Stimulated activated CD4-positive, alpha-beta T cell treated with anti-CD3 and anti-CD28 coated beads, Interleukin-2, amount 100 ng/mL, for 48 hours (primary cell): ENCODE measurements around the gene ZNF532.

Experiments
- DNase-seq, 2 donors: peaks; one replicate each; pipeline ENCODE4 v3.0.0-alpha.2; 2020

The ZNF532 gene

GRCh38 chr18:58871514-58872420, 7.1 kb downstream of the ZNF532 start:
- no peak for DNase-seq

DNA sequence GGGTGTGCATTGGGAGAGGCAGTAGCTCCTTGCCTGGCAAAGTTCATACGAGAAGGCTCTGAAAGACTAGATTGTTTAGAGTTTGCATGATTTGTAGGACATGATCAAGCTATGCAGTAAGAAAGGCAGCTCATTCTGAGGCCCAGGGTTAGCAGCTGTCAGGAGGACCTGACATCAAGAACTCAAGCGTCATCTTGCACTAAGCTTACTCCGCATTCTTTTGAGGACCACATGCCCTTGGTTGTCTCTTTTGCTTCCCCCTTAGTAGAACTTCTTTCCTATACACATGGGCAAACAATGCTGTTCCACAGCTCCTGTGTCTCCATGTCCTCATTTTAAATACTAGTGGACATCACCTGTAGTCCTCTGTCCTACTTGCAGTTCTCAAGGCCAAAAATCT, 14.0 kb downstream of the ZNF532 start:
- no peak for DNase-seq

DNA sequence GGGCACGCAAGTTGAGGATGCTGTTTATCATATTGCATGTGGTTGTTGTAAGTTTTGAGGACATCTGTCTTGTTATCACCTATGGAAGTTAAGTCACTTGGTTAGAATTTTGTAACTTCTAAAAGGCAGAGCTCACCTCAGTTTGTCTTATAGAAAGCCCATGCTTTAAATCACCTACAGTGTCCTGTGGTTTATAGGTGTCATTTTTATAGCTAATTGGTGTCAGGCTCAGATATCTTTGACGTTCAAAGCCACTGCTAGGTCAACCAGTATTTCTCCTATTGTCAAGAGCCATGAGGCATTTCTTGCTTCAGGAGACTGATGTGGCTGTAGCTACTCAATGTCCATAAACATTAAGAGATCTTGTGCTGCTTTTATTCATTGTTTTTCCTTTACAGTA, 16.8 kb downstream of the ZNF532 start:
- no peak for DNase-seq

- DNase-seq = no peak
Observed at GRCh38 chr18:58882044-58882443, 17.4 kb downstream of the ZNF532 start.

GRCh38 chr18:58882686-58883085, 18.0 kb downstream of the ZNF532 start:
- no peak for DNase-seq

DNA sequence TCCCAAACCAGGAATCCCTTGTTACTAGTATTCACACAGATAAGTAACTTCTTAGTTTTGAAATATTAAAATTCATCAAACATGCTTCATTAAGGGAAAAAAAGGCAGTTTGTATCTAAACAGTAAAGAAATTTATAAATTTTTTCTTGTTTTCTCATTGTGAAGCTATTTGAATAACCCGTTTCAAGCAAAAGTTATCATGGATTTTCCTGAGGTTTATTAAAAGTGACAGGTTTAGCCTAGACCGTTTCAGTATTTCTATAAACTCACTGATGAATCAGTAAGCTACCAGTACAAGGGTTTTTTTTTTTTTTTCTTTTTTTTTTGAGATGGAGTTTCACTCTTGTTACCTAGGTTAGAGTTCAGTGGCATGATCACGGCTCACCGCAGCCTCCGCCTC, 20.0 kb downstream of the ZNF532 start:
- no peak for DNase-seq

GRCh38 chr18:58886431-58886830, 21.8 kb downstream of the ZNF532 start:
- DNase-seq = no peak

DNA sequence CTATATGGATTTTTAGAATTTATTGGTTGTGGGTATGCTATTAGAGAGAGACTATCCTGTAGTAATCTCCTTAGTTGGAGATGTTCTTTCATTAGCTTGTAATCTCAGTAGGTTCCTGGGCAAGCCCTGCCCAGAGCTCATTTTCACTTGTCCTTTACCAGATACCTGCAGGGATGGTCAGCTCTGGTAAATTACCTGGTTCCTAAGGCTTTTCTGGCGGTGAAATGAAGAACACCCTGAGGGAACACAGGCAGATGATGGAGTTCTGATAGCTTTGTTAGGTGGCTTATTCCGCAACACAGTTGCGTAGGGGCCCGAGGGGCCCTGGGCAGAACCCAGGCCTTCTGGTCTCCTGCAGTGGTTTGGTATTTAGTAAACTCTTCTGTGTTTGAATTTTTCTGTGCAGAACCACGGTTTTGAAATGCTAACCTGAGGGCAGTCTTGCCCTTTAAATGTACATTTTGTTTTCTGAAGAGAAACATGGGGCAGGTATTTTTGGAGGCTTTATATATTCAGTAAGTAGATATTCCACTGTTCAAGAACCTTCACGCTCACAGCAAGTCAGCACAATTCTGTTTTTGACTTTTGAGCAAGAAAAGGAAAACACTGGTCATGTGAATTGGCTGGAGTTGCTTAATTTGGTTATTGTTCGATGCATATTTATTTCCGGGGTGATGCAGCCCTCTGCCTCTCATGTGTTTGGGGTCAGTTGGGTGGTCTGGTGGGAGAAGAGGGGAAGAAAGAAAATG, 22.4 kb downstream of the ZNF532 start:
- DNase-seq = no peak

GRCh38 chr18:58887613-58887963, 22.9 kb downstream of the ZNF532 start:
- DNase-seq = peak in 1 of 2 donors; percentile 7

DNA sequence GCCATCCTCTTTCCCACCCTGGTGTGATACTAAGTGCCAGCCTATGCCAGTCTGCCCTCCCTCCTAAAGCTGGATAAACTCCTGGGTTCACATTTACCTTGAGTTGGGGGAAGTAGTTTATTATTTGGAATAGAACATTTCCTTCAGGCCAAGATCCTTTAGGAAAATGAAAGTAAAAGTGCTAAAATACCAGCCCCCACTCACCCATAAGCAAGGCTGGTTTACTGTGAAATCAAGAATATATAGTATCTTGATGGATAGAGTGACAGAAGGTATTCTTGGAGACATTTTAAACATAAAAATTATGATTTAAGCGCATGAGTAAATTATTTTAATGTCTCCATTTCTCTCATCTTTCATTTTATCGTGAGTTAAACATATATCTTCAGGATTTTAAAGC, 27.1 kb downstream of the ZNF532 start:
- DNase-seq = no peak

GRCh38 chr18:58892488-58892887, 27.8 kb downstream of the ZNF532 start:
- no peak for DNase-seq

- no peak for DNase-seq
Observed at GRCh38 chr18:58893388-58894099, 28.9 kb downstream of the ZNF532 start.

- no peak for DNase-seq
Observed at GRCh38 chr18:58894930-58895329, 30.3 kb downstream of the ZNF532 start.

DNA sequence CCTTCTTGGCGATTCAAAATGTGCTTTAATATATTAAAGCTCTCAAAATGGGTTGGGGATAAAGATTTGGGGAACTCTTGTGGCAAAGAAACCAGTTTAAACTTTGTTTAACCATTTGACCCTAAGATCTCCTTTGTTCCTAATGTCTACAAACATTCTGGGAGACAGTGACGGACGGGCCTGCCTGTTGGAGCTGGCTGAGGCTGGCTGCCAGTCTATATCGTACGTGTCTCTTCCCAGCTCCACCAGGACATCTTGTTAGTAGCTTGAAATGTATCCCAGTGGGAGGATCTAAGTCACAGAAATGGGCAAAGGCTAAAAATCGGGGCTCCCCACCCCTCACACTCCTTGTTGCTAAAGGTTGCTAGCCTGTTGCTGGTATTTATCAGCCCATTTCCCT, 30.7 kb downstream of the ZNF532 start:
- no peak for DNase-seq

GRCh38 chr18:58896268-58896667, 31.6 kb downstream of the ZNF532 start:
- no peak for DNase-seq

DNA sequence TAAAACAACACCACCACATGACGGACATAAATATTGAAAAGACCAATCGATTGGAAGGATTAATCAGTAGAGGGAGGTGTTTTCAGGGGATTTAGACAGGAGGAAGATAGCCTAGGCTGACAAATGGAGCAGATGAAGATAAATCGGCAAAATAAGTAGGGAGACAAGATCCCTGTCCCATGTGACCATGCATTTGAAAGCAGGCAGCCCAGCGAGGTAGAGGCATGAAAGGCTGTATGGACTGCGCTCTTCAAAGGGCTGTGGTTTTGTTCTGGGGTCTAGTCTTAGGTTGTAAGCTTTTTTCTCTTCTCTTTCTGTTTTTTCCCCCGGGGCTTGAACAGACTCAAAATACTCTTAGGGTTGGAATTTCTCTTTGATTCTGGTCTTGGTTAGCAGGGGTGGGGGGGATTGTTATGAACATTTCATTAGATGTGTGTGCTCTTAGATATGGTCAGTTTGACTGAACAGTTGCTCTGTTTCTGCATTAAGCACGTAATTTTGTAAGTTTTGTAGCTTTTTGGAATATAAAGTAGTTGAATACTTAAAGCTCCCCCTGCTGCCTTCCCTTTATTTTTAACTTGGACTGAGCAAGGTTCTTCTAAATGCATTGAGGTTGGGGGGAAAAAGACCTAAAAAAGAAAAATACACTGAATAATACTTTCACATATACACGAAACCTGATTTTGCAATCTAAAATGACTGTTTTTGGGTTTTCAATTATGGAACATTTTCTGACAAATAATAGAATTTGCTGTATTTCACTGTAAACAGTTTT, 32.2 kb downstream of the ZNF532 start:
- DNase-seq = no peak

GRCh38 chr18:58898010-58898799, 33.5 kb downstream of the ZNF532 start:
- no peak for DNase-seq

DNA sequence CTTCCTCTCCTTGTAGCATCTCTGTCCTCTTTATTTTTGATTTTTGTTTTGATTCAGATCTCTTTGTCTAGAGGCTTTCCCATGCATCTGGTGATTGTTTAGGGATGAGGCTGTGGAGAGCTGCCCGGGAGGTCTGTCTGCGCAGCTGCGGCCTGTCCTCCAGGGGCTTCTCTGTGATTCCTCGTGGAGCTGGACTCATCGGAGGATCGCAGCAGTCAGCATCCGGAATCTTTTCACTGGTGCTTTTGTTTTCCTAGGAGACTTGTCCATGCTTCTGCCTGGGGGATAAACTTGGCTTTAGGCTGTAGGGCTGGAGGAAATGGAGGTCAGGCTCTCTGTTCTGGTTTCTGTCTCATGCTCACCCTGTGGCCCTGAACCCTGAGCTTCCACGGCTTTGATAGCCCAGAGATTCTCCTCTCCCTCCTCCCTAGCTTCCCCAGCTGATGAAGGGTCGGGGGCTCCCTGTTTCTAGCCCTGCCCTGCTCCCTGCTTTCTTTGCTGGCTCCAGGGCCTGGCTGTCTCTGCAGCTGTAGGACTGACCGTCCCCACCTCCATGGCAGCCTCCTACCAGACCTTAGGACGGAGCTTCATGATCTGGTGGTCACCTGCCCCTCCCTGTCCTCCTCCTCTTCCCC, 35.5 kb downstream of the ZNF532 start:
- no peak for DNase-seq

DNA sequence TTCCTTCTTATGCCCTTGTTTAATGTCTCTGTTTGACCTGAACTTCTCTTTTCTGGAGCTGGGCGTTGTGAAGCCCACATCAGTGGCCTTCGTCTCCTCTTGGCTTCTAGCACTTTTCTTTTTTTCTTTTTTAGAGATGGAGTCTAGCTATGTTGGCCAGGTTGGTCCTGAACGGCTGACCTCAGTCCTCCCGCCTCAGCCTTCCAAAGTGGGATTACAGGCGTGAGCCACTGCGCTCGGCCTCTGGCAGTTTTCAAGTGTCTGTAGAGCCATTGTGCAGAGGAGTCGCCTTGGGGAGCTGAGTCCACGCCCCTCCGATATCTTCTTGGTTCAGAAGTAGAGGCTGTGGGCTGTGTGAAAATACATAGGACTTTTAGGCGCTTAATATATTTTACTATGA, 36.5 kb downstream of the ZNF532 start:
- DNase-seq = no peak

- DNase-seq = no peak
Observed at GRCh38 chr18:58901783-58902182, 37.1 kb downstream of the ZNF532 start.

DNA sequence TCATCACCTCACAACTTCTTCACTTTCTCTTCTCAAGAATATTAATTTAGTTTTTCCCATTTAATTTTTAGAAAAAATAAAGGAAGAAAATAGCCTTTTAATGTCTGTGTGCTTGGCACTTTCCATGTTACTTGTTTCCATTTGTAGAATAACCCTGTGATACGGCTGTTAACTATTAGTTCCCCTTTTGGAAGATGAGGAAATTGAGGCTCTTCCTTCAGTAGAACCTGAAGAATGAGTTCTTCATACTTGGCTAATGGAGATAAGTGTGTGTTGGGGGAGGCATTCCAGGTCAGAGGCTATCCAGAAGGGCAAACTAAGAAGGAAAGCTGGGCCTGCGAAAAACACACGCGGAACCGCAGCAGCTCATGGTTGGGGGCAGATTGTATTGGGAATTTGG, 38.3 kb downstream of the ZNF532 start:
- no peak for DNase-seq

GRCh38 chr18:58903533-58903932, 38.9 kb downstream of the ZNF532 start:
- no peak for DNase-seq
